C4-2B (cell line): ENCODE measurements around the gene PLD2.

Experiments used
- H3K27ac ChIP-seq: fragments of 450-650 bp; 2 replicates; pipeline ENCODE4 v1.5.1; 2017
- ZFX ChIP-seq: fragments of 450-650 bp; IDR thresholded peaks from 2 replicates; pipeline ENCODE4 v1.6.1; 2017
- TF ChIP-seq, protein P1 (sequence below): fragments of 450-650 bp; conservative IDR thresholded peaks from 2 replicates; pipeline ENCODE4 v1.5.1; 2017; ENCODE audit warnings: mild to moderate bottlenecking

The PLD2 gene

GRCh38 chr17:4872786-4873185 is 65.8 kb downstream of the PLD2 start:
- TF ChIP-seq, protein P1, sequence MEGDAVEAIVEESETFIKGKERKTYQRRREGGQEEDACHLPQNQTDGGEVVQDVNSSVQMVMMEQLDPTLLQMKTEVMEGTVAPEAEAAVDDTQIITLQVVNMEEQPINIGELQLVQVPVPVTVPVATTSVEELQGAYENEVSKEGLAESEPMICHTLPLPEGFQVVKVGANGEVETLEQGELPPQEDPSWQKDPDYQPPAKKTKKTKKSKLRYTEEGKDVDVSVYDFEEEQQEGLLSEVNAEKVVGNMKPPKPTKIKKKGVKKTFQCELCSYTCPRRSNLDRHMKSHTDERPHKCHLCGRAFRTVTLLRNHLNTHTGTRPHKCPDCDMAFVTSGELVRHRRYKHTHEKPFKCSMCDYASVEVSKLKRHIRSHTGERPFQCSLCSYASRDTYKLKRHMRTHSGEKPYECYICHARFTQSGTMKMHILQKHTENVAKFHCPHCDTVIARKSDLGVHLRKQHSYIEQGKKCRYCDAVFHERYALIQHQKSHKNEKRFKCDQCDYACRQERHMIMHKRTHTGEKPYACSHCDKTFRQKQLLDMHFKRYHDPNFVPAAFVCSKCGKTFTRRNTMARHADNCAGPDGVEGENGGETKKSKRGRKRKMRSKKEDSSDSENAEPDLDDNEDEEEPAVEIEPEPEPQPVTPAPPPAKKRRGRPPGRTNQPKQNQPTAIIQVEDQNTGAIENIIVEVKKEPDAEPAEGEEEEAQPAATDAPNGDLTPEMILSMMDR: no peak
- no peak for TF ChIP-seq ZFX
- H3K27ac ChIP-seq: no peak overlapping the region
